Measurements from ENCODE around the gene VPS35L. TPM values are rescaled to one million over a fixed set of nuclear protein-coding genes. Genes with fewer than 3 reads are reported as not detected.

The VPS35L gene
- total RNA-seq, 2 donors from 2014 or later: 27.0 to 28.3 TPM

- no peak for TF ChIP-seq CTCF (IDR thresholded peaks at IDR 0.05)
- H3K9me3 ChIP-seq: no peaks in the 10 kb centered on the region
- no peak overlapping the region for H3K4me3 ChIP-seq
- H3K27me3 ChIP-seq: no peaks in the 10 kb centered on the region
- H3K27ac ChIP-seq: no peak overlapping the region
- H3K36me3 ChIP-seq: peaks cover 52% of the 10 kb centered on the region
- peak; percentile 28 for DNase-seq (ENCODE audit: low spot score)
- H3K4me1 ChIP-seq: no peaks in the 10 kb centered on the region
These were observed 12.1 kb downstream of the VPS35L start for GRCh38 chr16:19567560-19567959.

- no peak overlapping the region for H3K4me3 ChIP-seq
- no peak for DNase-seq (ENCODE audit: low spot score)
- no peaks in the 10 kb centered on the region for H3K9me3 ChIP-seq
- H3K27me3 ChIP-seq: no peaks in the 10 kb centered on the region
- peaks cover 47% of the 10 kb centered on the region for H3K36me3 ChIP-seq
- peaks cover 0 to 8% of the 10 kb centered on the region in 2 donors for H3K4me1 ChIP-seq
- no peak for TF ChIP-seq CTCF (IDR thresholded peaks at IDR 0.05)
- H3K27ac ChIP-seq: peak overlapping the region in 1 of 2 donors; percentile 63
These were observed 18.5 kb downstream of the VPS35L start for GRCh38 chr16:19573997-19574396.

- H3K36me3 ChIP-seq: peaks cover 41% of the 10 kb centered on the region
- H3K4me1 ChIP-seq: peaks cover 0 to 8% of the 10 kb centered on the region in 2 donors
- H3K9me3 ChIP-seq: no peaks in the 10 kb centered on the region
- no peak overlapping the region for H3K4me3 ChIP-seq
- TF ChIP-seq CTCF (IDR thresholded peaks at IDR 0.05): no peak
- peak overlapping the region; percentile 16 to 63 for H3K27ac ChIP-seq
- H3K27me3 ChIP-seq: no peaks in the 10 kb centered on the region
- DNase-seq (ENCODE audit: low spot score): no peak
These were observed 19.1 kb downstream of the VPS35L start for GRCh38 chr16:19574615-19575014.

GRCh38 chr16:19578378-19578971 lies 23.0 kb downstream of the VPS35L start:
- Histone ChIP-seq H3K4me1 (peaks cover 0 to 8% of the 10 kb centered on the region in 2 donors), H3K4me3 (no peak overlapping the region), H3K27ac (peak overlapping the region; percentile 13 to 59), H3K36me3 (peaks cover 56% of the 10 kb centered on the region), H3K9me3 (no peaks in the 10 kb centered on the region), H3K27me3 (no peaks in the 10 kb centered on the region)
- no peak for TF ChIP-seq CTCF (IDR thresholded peaks at IDR 0.05)
- DNase-seq (ENCODE audit: low spot score): no peak

- DNase-seq (ENCODE audit: low spot score): no peak
- Histone ChIP-seq H3K27me3 (no peaks in the 10 kb centered on the region), H3K9me3 (no peaks in the 10 kb centered on the region), H3K4me1 (peaks cover 0 to 8% of the 10 kb centered on the region in 2 donors), H3K36me3 (peaks cover 34% of the 10 kb centered on the region), H3K27ac (no peak overlapping the region), H3K4me3 (no peak overlapping the region)
- no peak for TF ChIP-seq CTCF (IDR thresholded peaks at IDR 0.05)
These were observed 26.7 kb downstream of the VPS35L start for GRCh38 chr16:19582050-19582831.

Data from right atrium auricular region (tissue), 2 donors.